MCF 10A (cell line): ENCODE data around the gene SIX2. TPM values are rescaled to one million over a fixed set of nuclear protein-coding genes. Genes with fewer than 3 reads are reported as not detected.
"Not testable (repeated sequence)": the region's sequence is repeated elsewhere in the genome, so short reads cannot be mapped to it uniquely, and the experiment has no call there.

Source experiments
- BruUV-seq: library from RNA; stranded (reverse); fragments of 400-500 nt; replicated peaks from 2 replicates; lab custom pipeline; 2021; lab: Mats Ljungman, UMichigan
- CTCF ChIA-PET: fragments of 300-600 bp; sonication (Branson Sonifier 250); formaldehyde crosslinking; extraction: SDS; loops from one replicate; lab custom pipeline; 2021; ENCODE audit warnings: antibody characterized with exemption, inconsistent platforms; lab: Yijun Ruan, JAX
- POLR2A ChIA-PET: fragments of 300-600, 350-650 bp; sonication (Branson Sonifier 250); formaldehyde crosslinking; extraction: SDS; loops from one replicate; lab custom pipeline; 2020; ENCODE audit warnings: antibody characterized with exemption, inconsistent platforms; lab: Yijun Ruan, JAX
- DNase-seq: peaks from one replicate; pipeline ENCODE4 v3.0.0-alpha.2; 2018; ENCODE audit not compliant: unreplicated experiment
- H3K27ac Mint-ChIP-seq: one replicate; pipeline ENCODE4 v1.8.0; 2022; ENCODE audit warnings: mild to moderate bottlenecking, low read depth, mixed read lengths; ENCODE audit not compliant: unreplicated experiment
- H3K27me3 Mint-ChIP-seq: one replicate; pipeline ENCODE4 v1.8.0; 2022; ENCODE audit warnings: mixed read lengths; ENCODE audit not compliant: insufficient read depth, unreplicated experiment
- H3K36me3 Mint-ChIP-seq: one replicate; pipeline ENCODE4 v1.8.0; 2022; ENCODE audit warnings: mild to moderate bottlenecking, moderate library complexity, mixed read lengths; ENCODE audit not compliant: insufficient read depth, unreplicated experiment
- H3K4me1 Mint-ChIP-seq: one replicate; pipeline ENCODE4 v1.8.0; 2022; ENCODE audit warnings: mixed read lengths; ENCODE audit not compliant: insufficient read depth, unreplicated experiment
- H3K4me3 Mint-ChIP-seq: one replicate; pipeline ENCODE4 v1.8.0; 2022; ENCODE audit warnings: mild to moderate bottlenecking, moderate library complexity, mixed read lengths; ENCODE audit not compliant: unreplicated experiment
- H3K9me3 Mint-ChIP-seq: one replicate; pipeline ENCODE4 v1.8.0; 2022; ENCODE audit warnings: mixed read lengths; ENCODE audit not compliant: unreplicated experiment
- intact Hi-C: fragments of 100-400 bp; cut with micrococcal nuclease; formaldehyde crosslinking; loops from 2 replicates; pipeline ENCODE4 v1.14.1; 2022
- total RNA-seq: library from RNA; stranded (reverse); gene quantifications from 2 replicates; pipeline ENCODE4 v1.2.3, GENCODE V29; 2022
- TF ChIP-seq, protein P1 (sequence below): fragments of 200-600 bp; IDR thresholded peaks from one replicate; pipeline ENCODE4 v1.8.0; 2022; ENCODE audit warnings: antibody characterized with exemption, mild to moderate bottlenecking; ENCODE audit not compliant: unreplicated experiment

The SIX2 gene
- total RNA-seq, 1 experiment from 2014 or later = 1.2 TPM

DNA sequence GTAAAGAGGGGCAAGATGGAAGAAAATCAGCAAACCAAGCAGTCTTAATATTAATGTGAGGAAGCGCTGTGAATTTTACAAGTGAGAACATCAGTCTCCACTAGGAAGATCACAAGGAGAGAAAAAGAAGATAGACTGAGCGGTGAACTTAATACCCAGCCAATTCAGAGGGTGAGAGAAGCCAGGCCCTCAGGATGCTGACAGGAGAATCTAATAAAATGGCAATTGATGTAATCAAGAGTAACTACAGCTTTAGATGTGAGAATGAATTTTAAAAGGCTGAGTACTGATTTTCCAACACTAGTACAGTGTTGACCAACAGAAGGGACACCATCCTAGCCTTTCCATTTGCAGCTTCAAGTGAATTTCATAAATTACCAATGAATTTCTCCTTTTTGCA, 35.7 kb upstream of the SIX2 start:
- Mint-ChIP-seq H3K27ac (no peak overlapping the region), H3K36me3 (no peaks in the 10 kb centered on the region), H3K4me1 (peaks cover 8% of the 10 kb centered on the region), H3K4me3 (no peak overlapping the region), H3K9me3 (no peaks in the 10 kb centered on the region), H3K27me3 (peaks cover 11% of the 10 kb centered on the region)
- POLR2A ChIA-PET = no interaction called here
- CTCF ChIA-PET = no interaction called here
- TF ChIP-seq, protein P1, sequence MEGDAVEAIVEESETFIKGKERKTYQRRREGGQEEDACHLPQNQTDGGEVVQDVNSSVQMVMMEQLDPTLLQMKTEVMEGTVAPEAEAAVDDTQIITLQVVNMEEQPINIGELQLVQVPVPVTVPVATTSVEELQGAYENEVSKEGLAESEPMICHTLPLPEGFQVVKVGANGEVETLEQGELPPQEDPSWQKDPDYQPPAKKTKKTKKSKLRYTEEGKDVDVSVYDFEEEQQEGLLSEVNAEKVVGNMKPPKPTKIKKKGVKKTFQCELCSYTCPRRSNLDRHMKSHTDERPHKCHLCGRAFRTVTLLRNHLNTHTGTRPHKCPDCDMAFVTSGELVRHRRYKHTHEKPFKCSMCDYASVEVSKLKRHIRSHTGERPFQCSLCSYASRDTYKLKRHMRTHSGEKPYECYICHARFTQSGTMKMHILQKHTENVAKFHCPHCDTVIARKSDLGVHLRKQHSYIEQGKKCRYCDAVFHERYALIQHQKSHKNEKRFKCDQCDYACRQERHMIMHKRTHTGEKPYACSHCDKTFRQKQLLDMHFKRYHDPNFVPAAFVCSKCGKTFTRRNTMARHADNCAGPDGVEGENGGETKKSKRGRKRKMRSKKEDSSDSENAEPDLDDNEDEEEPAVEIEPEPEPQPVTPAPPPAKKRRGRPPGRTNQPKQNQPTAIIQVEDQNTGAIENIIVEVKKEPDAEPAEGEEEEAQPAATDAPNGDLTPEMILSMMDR = no peak
- intact Hi-C loops = no loop called here
- BruUV-seq = no TSS peak
- no peak for DNase-seq

DNA sequence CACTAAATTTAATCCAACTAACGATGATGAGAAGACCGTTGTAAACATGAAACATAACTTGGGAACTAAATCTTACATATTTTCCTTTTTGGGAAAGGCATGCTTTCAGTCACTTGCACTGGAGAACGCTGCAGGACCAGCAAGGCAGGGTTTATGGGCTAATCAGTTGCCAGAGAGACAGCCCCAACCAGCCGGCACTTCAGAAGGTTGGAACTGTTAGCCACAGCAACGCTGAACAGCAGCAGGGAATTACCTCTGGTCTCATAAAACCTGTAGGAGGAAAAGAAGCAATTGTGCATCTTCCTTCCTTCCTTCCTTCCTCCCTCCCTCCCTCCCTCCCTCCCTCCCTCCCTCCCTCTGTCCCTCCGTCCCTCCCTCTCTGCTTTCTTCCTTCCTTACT, 33.9 kb upstream of the SIX2 start:
- BruUV-seq = no TSS peak
- Mint-ChIP-seq H3K27me3 (peaks cover 11% of the 10 kb centered on the region), H3K4me1 (peaks cover 14% of the 10 kb centered on the region), H3K27ac (no peak overlapping the region), H3K4me3 (no peak overlapping the region), H3K36me3 (no peaks in the 10 kb centered on the region), H3K9me3 (no peaks in the 10 kb centered on the region)
- TF ChIP-seq, protein P1 = no peak
- intact Hi-C loops = no loop called here
- POLR2A ChIA-PET = no interaction called here
- CTCF ChIA-PET = no interaction called here
- DNase-seq = no peak

DNA sequence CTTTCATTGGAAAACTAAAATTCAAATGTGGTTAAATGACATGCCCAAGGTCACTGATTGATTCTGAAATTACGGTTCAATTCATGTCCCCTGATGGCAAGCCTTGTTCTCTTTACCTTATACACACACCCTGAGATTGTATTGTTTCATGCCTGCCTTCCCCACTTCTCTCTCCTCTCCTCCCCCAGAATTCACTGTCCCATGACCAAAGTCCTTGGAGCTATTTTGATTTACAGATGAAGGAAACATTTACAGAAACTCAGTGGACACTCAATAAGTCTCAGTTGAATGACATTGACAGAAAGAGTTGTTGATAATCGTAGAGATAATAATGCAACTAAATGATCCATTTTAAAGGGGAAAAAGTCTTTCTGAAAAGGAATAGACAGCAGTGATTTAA, 33.1 kb upstream of the SIX2 start:
- DNase-seq = no peak
- Mint-ChIP-seq H3K4me3 (no peak overlapping the region), H3K9me3 (no peaks in the 10 kb centered on the region), H3K27me3 (peaks cover 11% of the 10 kb centered on the region), H3K4me1 (peaks cover 14% of the 10 kb centered on the region), H3K27ac (no peak overlapping the region), H3K36me3 (no peaks in the 10 kb centered on the region)
- no TSS peak for BruUV-seq
- POLR2A ChIA-PET = interaction anchor here (0.5 kb wide), 1 partner anchor 33 kb away, joined by 3 read pairs; the partner anchor contains the start of gene SIX2
- CTCF ChIA-PET = no interaction called here
- intact Hi-C loops = no loop called here
- TF ChIP-seq, protein P1 = no peak

DNA sequence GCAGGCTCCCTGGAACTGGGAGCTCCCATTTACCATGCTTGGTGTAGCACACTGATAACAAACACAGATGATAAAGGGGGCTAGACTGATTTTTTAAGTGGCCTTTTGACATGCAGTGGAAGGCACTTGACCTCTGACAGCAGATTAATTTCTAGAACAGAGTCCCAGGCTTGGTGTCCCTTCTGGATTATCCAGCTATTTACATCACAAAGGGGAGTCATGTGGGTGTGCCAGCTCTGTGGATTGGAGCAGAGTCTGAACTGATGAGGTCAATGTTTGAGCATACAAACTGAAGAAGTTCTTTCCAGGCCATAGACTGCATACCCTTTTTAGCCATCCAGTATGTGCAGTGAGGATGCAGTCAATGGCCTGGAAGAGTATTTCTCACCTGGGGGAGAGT, 31.5 kb upstream of the SIX2 start:
- Mint-ChIP-seq H3K36me3 (no peaks in the 10 kb centered on the region), H3K27ac (no peak overlapping the region), H3K9me3 (no peaks in the 10 kb centered on the region), H3K27me3 (peaks cover 11% of the 10 kb centered on the region), H3K4me3 (no peak overlapping the region), H3K4me1 (peaks cover 7% of the 10 kb centered on the region)
- no peak for DNase-seq
- TF ChIP-seq, protein P1 = no peak
- intact Hi-C loops = no loop called here
- ChIA-PET CTCF (interaction anchor here (0.6 kb wide), 1 partner anchor 124 kb away, joined by 3 read pairs; no protein-coding TSS in a partner anchor), POLR2A (no interaction called here)
- BruUV-seq = no TSS peak

DNA sequence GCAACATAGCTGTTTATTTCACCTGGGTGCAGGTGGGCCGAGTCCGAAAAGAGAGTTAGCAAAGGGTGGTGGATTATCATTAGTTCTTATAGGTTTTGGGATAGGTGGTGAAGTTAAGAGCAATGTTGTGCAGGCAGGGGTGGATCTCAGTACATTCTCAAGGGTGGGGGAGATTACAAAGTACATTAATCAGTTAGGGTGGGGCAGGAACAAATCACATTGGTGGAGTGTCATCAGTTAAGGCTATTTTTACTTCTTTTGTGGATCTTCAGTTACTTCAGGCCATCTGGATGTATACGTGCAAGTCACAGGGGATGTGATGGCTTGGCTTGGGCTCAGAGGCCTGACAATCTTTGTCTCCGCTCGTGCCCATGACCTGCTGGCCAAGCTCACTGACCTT, 30.6 kb upstream of the SIX2 start:
- intact Hi-C loops, DNase-seq, H3K4me1 Mint-ChIP-seq, H3K36me3 Mint-ChIP-seq, H3K9me3 Mint-ChIP-seq, H3K4me3 Mint-ChIP-seq, CTCF ChIA-PET, BruUV-seq, H3K27ac Mint-ChIP-seq: not testable (repeated sequence)
- peaks cover 11% of the 10 kb centered on the region for H3K27me3 Mint-ChIP-seq
- POLR2A ChIA-PET = interaction anchor here (0.7 kb wide), 1 partner anchor 112 kb away, joined by 3 read pairs; no protein-coding TSS in a partner anchor

DNA sequence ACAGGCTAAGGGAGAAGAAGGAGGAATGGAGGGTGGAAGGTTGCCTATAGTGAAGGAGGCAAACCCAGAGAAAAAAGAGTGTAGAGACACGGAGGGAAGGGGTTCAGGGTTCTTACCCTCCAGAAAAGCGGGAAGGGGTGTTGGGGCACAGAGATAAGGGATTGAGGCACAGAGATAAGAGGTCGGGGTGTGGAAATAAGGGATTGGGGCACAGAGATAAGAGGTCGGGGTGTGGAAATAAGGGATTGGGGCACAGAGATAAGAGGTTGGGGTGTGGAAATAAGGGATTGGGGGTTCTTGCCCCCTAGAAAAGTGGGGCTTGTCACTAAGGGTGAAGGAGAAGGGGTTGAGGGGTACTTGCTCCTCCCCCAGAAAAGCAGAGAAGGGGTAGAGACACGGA, 29.6 kb upstream of the SIX2 start:
- BruUV-seq, H3K27me3 Mint-ChIP-seq, intact Hi-C loops, H3K9me3 Mint-ChIP-seq, CTCF ChIA-PET, H3K36me3 Mint-ChIP-seq, DNase-seq, H3K27ac Mint-ChIP-seq, H3K4me3 Mint-ChIP-seq, H3K4me1 Mint-ChIP-seq, POLR2A ChIA-PET: not testable (repeated sequence)
